HepG2 (cell line): ENCODE data around the gene LITAFD. TPM values are rescaled to one million over a fixed set of nuclear protein-coding genes. Genes with fewer than 3 reads are reported as not detected.

Source experiments
- ATAC-seq: fragments of 200-7000 bp; cut with Tn5 transposase; 3 replicates; pipeline ENCODE4 v1.9.1; 2020; ENCODE audit warnings: mild to moderate bottlenecking, moderate library complexity
- BruUV-seq: library from RNA; stranded (reverse); fragments of 400-500 nt; replicated peaks from 2 replicates; lab custom pipeline; 2021; lab: Mats Ljungman, UMichigan
- CTCF ChIA-PET: fragments of 300-600 bp; formaldehyde crosslinking; extraction: SDS; loops from one replicate; lab custom pipeline; 2021; ENCODE audit warnings: low total read pairs, inconsistent platforms, low intra/inter-chr PET ratio; lab: Yijun Ruan, JAX
- POLR2A ChIA-PET: fragments of 350-600 bp; sonication (Branson Sonifier 250); formaldehyde crosslinking; loops from one replicate; lab custom pipeline; 2020; ENCODE audit warnings: antibody characterized with exemption, inconsistent platforms; lab: Yijun Ruan, JAX
- DNase-seq: peaks from one replicate; pipeline ENCODE4 v3.0.0-alpha.2; 2015; ENCODE audit warnings: low spot score
- FAIRE-seq: peaks from 3 replicates; lab custom pipeline; 2011; peaks lifted over from hg19 to GRCh38; lab: Jason Lieb, UNC
- H2AFZ ChIP-seq: one replicate; pipeline ENCODE4 v1.6.1; 2011; ENCODE audit warnings: low read length, inconsistent platforms
- H3K27ac ChIP-seq: fragments of 300-600 bp; 3 replicates; pipeline ENCODE4 v1.8.0; 2011; ENCODE audit warnings: mixed run types, mild to moderate bottlenecking, mixed read lengths, low read length, inconsistent platforms; ENCODE audit not compliant: insufficient read depth; ENCODE audit errors: extremely low read length
- H3K27me3 ChIP-seq, 2 experiments: fragments of 200-600 bp in 1 of 2; 2 replicates in 1 of 2; 3 replicates in 1 of 2; pipeline versions ENCODE4 v1.6.0 to v1.8.0; 2011; ENCODE audit warnings: low read length in 2 of 2, mild to moderate bottlenecking in 2 of 2, moderate library complexity in 2 of 2, inconsistent platforms in 1 of 2; ENCODE audit not compliant: insufficient read depth in 2 of 2, control insufficient read depth in 1 of 2
- H3K36me3 ChIP-seq, 2 experiments: fragments of 200-600 bp in 1 of 2; replicated peaks in 1 of 2; 2 replicates in 1 of 2; 3 replicates in 1 of 2; pipeline versions ENCODE4 v1.5.1 to v1.8.0; 2011; ENCODE audit warnings: low read length in 2 of 2, inconsistent platforms in 1 of 2; ENCODE audit not compliant: insufficient read depth in 2 of 2, control insufficient read depth in 1 of 2
- H3K4me1 ChIP-seq: 2 replicates; pipeline ENCODE4 v1.5.1; 2012; ENCODE audit warnings: low read length, inconsistent platforms; ENCODE audit not compliant: insufficient read depth
- H3K4me2 ChIP-seq: 2 replicates; pipeline ENCODE4 v1.6.0; 2011; ENCODE audit warnings: low read depth, low read length, inconsistent platforms
- H3K4me3 ChIP-seq, 3 experiments: fragments of 200-600 bp in 1 of 3; sonication (generic), shearing (Covaris generic) in 1 of 3; replicated peaks in 1 of 3; 2 replicates each; pipeline ENCODE4 v1.5.1; 2011 to 2016; ENCODE audit warnings: low read length in 3 of 3, inconsistent platforms in 2 of 3, low read depth in 2 of 3, mild to moderate bottlenecking in 2 of 3, control low read depth in 1 of 3, mixed read lengths in 1 of 3; ENCODE audit not compliant: insufficient read depth in 1 of 3
- H3K79me2 ChIP-seq: one replicate; pipeline ENCODE4 v1.6.1; 2011; ENCODE audit warnings: low read length, inconsistent platforms; ENCODE audit not compliant: insufficient read depth
- H3K9ac ChIP-seq: 2 replicates; pipeline ENCODE4 v1.6.0; 2011; ENCODE audit warnings: mild to moderate bottlenecking, low read depth, low read length, inconsistent platforms; ENCODE audit not compliant: insufficient read depth
- H3K9me3 ChIP-seq: 2 replicates; pipeline ENCODE4 v1.5.1; 2012; ENCODE audit warnings: mild to moderate bottlenecking, low read length
- H4K20me1 ChIP-seq: 2 replicates; pipeline ENCODE4 v1.6.0; 2011; ENCODE audit warnings: inconsistent platforms, mild to moderate bottlenecking, low read length, moderate library complexity; ENCODE audit not compliant: insufficient read depth
- FOXO1 ChIP-seq: sonication (generic); formaldehyde crosslinking; IDR thresholded peaks from 2 replicates; pipeline ENCODE4 v1.4.0; 2020; ENCODE audit warnings: missing genetic modification reagents
- GRHL1 ChIP-seq: sonication (generic); formaldehyde crosslinking; conservative IDR thresholded peaks from 2 replicates; pipeline ENCODE4 v1.8.0; 2022; ENCODE audit warnings: missing genetic modification reagents
- HOXA7 ChIP-seq: sonication (generic); formaldehyde crosslinking; IDR thresholded peaks from 2 replicates; pipeline ENCODE4 v1.8.1; 2022; ENCODE audit warnings: mild to moderate bottlenecking, missing genetic modification reagents, moderate library complexity
- MXI1 ChIP-seq: IDR thresholded peaks from 3 replicates; pipeline ENCODE4 v1.6.1; 2012; ENCODE audit warnings: low read depth, low read length, inconsistent platforms, borderline replicate concordance
- NR2F1 ChIP-seq, 2 experiments: fragments of 450-650 bp in 1 of 2; formaldehyde crosslinking in 1 of 2; IDR thresholded peaks; 2 replicates each; pipeline versions ENCODE4 v1.5.0 to v1.6.1; 2016 to 2020; ENCODE audit warnings: mild to moderate bottlenecking in 1 of 2, missing compliant biosample characterization in 1 of 2, missing genetic modification reagents in 1 of 2, moderate library complexity in 1 of 2
- PBX2 ChIP-seq: IDR thresholded peaks from 2 replicates; pipeline ENCODE4 v1.6.1; 2016; ENCODE audit warnings: control low read depth
- SCMH1 ChIP-seq: sonication (generic); formaldehyde crosslinking; IDR thresholded peaks from 2 replicates; pipeline ENCODE4 v1.9.0; 2021; ENCODE audit warnings: missing genetic modification reagents, mild to moderate bottlenecking, borderline replicate concordance
- SIX4 ChIP-seq: sonication (generic); formaldehyde crosslinking; IDR thresholded peaks from 2 replicates; pipeline ENCODE4 v1.4.0; 2020; ENCODE audit warnings: missing genetic modification reagents
- SMARCE1 ChIP-seq: fragments of 450-650 bp; IDR thresholded peaks from 2 replicates; pipeline ENCODE4 v1.6.1; 2017; ENCODE audit warnings: borderline replicate concordance
- SOX6 ChIP-seq, 2 experiments: fragments of 450-650 bp in 1 of 2; sonication (generic) in 1 of 2; formaldehyde crosslinking in 1 of 2; IDR thresholded peaks; 2 replicates each; pipeline versions ENCODE4 v1.4.0 to v1.6.1; 2017 to 2020; ENCODE audit warnings: antibody characterized with exemption in 1 of 2, mild to moderate bottlenecking in 1 of 2, missing genetic modification reagents in 1 of 2
- ZNF230 ChIP-seq: sonication (generic); formaldehyde crosslinking; IDR thresholded peaks from 2 replicates; pipeline ENCODE4 v1.4.0; 2020; ENCODE audit warnings: mild to moderate bottlenecking, missing genetic modification reagents
- ZNF317 ChIP-seq: sonication (generic); formaldehyde crosslinking; IDR thresholded peaks from 2 replicates; pipeline ENCODE4 v1.5.0; 2020; ENCODE audit warnings: mild to moderate bottlenecking, missing genetic modification reagents
- ZNF326 ChIP-seq: sonication (generic); formaldehyde crosslinking; IDR thresholded peaks from 2 replicates; pipeline ENCODE4 v1.4.0; 2020; ENCODE audit warnings: missing genetic modification reagents, borderline replicate concordance
- ZNF431 ChIP-seq: sonication (generic); formaldehyde crosslinking; IDR thresholded peaks from 2 replicates; pipeline ENCODE4 v1.9.0; 2022; ENCODE audit warnings: missing genetic modification reagents, low read depth, mild to moderate bottlenecking, borderline replicate concordance
- ZNF530 ChIP-seq: sonication (generic); formaldehyde crosslinking; IDR thresholded peaks from 2 replicates; pipeline ENCODE4 v1.5.0; 2020; ENCODE audit warnings: low read depth, mild to moderate bottlenecking, missing genetic modification reagents
- ZNF558 ChIP-seq: sonication (generic); formaldehyde crosslinking; IDR thresholded peaks from 2 replicates; pipeline ENCODE4 v1.9.0; 2022; ENCODE audit warnings: mild to moderate bottlenecking, missing genetic modification reagents, borderline replicate concordance
- ZNF577 ChIP-seq: sonication (generic); formaldehyde crosslinking; IDR thresholded peaks from 2 replicates; pipeline ENCODE4 v1.4.0; 2020; ENCODE audit warnings: mild to moderate bottlenecking, low read depth, missing genetic modification reagents, borderline replicate concordance
- WGBS: methylation state at CpG from one replicate; pipeline ENCODE4 v1.1.6; 2017; ENCODE audit warnings: low lambda C conversion rate; 5-methylcytosine and 5-hydroxymethylcytosine counted together
- in situ Hi-C: cut with HindIII; loops from 2 replicates; pipeline ENCODE4 v1.10.0; 2017; ENCODE audit warnings: low pct_unique_long_range_greater_than_20kb; ENCODE audit not compliant: extremely low pct_ligation_motif_present
- intact Hi-C: fragments of 100-400 bp; cut with micrococcal nuclease; formaldehyde crosslinking; loops from one replicate; pipeline ENCODE4 v1.10.0; 2022; ENCODE audit not compliant: unreplicated experiment
- polyA plus RNA-seq, 8 experiments: library from polyadenylated mRNA; depleted of rRNA in 3 of 8; stranded (reverse) in 7 of 8; unstranded in 1 of 8; fragments of >200 nt; fragmentation: Illumina TruSeq in 4 of 8; extraction: Trizol in 4 of 8; gene quantifications; 2 replicates each; pipeline versions ENCODE4 v1.2.1 to v1.2.3, GENCODE V29; 2011 to 2016; ENCODE audit warnings: low read depth in 4 of 8, missing spikeins in 1 of 8, mixed read lengths in 1 of 8; ENCODE audit not compliant: insufficient read depth in 1 of 8
- total RNA-seq, 5 experiments: library from RNA; depleted of rRNA; stranded (reverse); fragments of >200 nt; fragmentation: Illumina TruSeq; extraction: Trizol; gene quantifications; 2 replicates each; pipeline ENCODE4 v1.2.3, GENCODE V29; 2016; ENCODE audit warnings: low read depth in 1 of 5
- TF ChIP-seq, protein P1 (sequence below): sonication (generic); formaldehyde crosslinking; IDR thresholded peaks from 2 replicates; pipeline ENCODE4 v1.4.0; 2020; ENCODE audit warnings: low read depth, mild to moderate bottlenecking, missing genetic modification reagents

LITAFD gene
- total and polyA plus RNA-seq, 2 of the 13 experiments (the other 11 are each of a cell fraction or from before 2014, with no cell fraction given), result not detected

DNA sequence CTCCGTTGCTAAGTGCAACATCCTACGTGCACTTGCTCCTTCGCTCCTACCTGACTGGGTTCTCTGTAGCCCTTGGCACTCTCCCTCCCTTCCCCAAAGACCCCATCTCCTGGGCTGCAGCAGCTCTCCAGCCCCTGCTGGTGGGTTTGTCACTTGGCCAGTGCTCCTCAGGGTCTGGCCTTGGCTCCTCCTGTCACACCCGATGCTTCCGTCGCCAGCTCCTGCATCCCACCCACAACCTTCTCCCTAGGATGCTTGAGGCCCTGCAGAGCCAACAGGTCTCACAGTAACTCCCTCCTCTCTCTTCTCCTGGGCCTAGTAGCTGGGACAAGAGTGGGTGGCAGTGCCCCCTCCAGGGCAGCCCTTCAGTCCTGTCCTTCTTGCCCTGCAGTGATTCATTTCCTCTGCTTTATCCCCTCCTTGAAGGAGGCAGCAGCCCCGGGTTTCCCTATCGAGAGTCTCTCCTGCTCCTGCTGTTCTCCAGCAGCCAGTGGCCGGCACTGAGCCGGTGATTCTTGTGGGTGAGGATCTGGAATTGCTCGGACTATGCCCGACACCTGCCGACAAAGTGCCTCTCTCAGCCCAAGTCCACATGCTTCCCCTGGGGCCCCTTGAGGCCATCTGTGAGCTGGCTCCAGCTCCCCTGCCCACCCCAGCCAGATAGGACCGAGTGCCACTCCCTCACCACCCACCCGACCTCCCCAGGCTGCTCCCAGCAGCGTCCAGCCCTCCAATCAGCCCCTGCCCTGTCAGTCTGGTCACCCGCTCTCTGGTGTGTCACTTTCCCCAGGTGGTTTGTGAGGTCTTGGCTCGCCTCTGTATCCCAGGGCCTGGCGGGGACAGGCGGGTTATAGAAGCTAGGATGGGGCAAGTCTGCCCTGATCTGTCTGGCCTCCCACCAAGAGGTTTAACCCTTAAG lies 3.8 kb downstream of the LITAFD start:
- Histone ChIP-seq H3K4me3 (peak overlapping the region in 2 of 3 experiments; percentile 24 to 73; a peak in 3 of 6 replicates), H3K4me2 (peak overlapping the region; percentile 93), H3K79me2 (no peaks in the 10 kb centered on the region), H3K27me3 (no peaks in the 10 kb centered on the region), H3K27ac (no peak overlapping the region), H2AFZ (no peak overlapping the region), H3K9me3 (no peaks in the 10 kb centered on the region), H3K9ac (no peak overlapping the region; the same call in 1 of the 2 replicates), H4K20me1 (no peaks in the 10 kb centered on the region), H3K4me1 (peaks cover 58% of the 10 kb centered on the region), H3K36me3 (peaks cover 5 to 9% of the 10 kb centered on the region in 2 experiments)
- CTCF ChIA-PET, result no interaction called here
- POLR2A ChIA-PET, result interaction anchor here (1.1 to 14.5 kb wide), 3 partner anchors 18 to 206 kb away, joined by 5 to 235 read pairs (median 7); partner anchors contain the start of genes CARHSP1 and HAPSTR1
- FAIRE-seq, result peak; percentile 78
- 13% methylated on average over 17 of the region's 20 CpGs for WGBS
- intact Hi-C loops, result no loop called here
- in situ Hi-C loops, result loop anchor here (25.0 kb wide), 1 partner anchor 224 kb away; the partner anchor contains the start of gene ABAT
- BruUV-seq, result no TSS peak
- ATAC-seq, result peak; percentile 45
- peak; percentile 46 for DNase-seq
- TF ChIP-seq ZNF577 (no peak), GRHL1 (no peak), ZNF230 (CRISPR knock-in tag) (no peak), ZNF530 (CRISPR knock-in tag) (no peak), ZNF326 (CRISPR knock-in tag) (0 out of 2 replicates have a peak, but pooled peaks have one; percentile 48), ZNF317 (CRISPR knock-in tag) (no peak), HOXA7 (0 out of 2 replicates have a peak, but pooled peaks have one; percentile 25), SOX6 (IDR thresholded peaks at IDR 0.05) (no peak), SOX6 (CRISPR knock-in tag; IDR thresholded peaks at IDR 0.05) (peak; percentile 34; the same call in 1 of the 2 replicates), NR2F1 (CRISPR knock-in tag; IDR thresholded peaks at IDR 0.05) (no peak), SCMH1 (CRISPR knock-in tag) (no peak), ZNF431 (CRISPR knock-in tag) (no peak), ZNF558 (CRISPR knock-in tag) (no peak), SIX4 (CRISPR knock-in tag) (no peak), PBX2 (CRISPR knock-in tag) (no peak), MXI1 (peak; percentile 47; the same call in 2 of the 3 replicates), SMARCE1 (no peak), FOXO1 (CRISPR knock-in tag) (peak; percentile 34; the same call in 1 of the 2 replicates)
- TF ChIP-seq, protein P1, sequence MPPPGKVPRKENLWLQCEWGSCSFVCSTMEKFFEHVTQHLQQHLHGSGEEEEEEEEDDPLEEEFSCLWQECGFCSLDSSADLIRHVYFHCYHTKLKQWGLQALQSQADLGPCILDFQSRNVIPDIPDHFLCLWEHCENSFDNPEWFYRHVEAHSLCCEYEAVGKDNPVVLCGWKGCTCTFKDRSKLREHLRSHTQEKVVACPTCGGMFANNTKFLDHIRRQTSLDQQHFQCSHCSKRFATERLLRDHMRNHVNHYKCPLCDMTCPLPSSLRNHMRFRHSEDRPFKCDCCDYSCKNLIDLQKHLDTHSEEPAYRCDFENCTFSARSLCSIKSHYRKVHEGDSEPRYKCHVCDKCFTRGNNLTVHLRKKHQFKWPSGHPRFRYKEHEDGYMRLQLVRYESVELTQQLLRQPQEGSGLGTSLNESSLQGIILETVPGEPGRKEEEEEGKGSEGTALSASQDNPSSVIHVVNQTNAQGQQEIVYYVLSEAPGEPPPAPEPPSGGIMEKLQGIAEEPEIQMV (CRISPR knock-in tag), result no peak
